ENCODE data around the gene SLAIN2.

The SLAIN2 gene

GRCh38 chr4:48341776-48342605 is 662 bp downstream of the SLAIN2 start:
- TF ChIP-seq, protein P1, sequence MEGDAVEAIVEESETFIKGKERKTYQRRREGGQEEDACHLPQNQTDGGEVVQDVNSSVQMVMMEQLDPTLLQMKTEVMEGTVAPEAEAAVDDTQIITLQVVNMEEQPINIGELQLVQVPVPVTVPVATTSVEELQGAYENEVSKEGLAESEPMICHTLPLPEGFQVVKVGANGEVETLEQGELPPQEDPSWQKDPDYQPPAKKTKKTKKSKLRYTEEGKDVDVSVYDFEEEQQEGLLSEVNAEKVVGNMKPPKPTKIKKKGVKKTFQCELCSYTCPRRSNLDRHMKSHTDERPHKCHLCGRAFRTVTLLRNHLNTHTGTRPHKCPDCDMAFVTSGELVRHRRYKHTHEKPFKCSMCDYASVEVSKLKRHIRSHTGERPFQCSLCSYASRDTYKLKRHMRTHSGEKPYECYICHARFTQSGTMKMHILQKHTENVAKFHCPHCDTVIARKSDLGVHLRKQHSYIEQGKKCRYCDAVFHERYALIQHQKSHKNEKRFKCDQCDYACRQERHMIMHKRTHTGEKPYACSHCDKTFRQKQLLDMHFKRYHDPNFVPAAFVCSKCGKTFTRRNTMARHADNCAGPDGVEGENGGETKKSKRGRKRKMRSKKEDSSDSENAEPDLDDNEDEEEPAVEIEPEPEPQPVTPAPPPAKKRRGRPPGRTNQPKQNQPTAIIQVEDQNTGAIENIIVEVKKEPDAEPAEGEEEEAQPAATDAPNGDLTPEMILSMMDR (IDR thresholded peaks at IDR 0.05; ENCODE audit: insufficient read depth, low read length, poor library complexity, severe bottlenecking): no peak
- DNase-seq (ENCODE audit: extremely low read depth, insufficient read length): peak; percentile 67

DNA sequence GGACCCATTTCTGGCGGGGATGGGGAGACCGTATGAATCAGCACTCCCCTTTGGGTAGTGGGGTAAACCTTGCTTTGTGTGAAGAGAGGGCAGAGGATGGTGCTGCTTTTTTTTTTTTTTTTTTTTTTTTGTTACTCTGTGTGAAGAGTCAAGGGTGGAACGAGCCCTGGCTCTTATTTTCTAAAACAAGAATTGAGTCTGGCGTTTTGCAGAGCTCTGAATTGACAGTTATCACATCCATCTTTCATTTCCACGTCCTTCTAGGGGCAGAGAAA is 1.2 kb downstream of the SLAIN2 start:
- no peaks in the 10 kb centered on the region for H3K27me3 ChIP-seq (replicated peaks; ENCODE audit: control insufficient read depth, insufficient read depth, low read length)
- H3K4me3 ChIP-seq (replicated peaks; ENCODE audit: low read depth, low read length): peak overlapping the region; percentile 93
- DNase-seq (ENCODE audit: extremely low read depth, insufficient read length): no peak
- H3K36me3 ChIP-seq (ENCODE audit: control insufficient read depth, insufficient read depth, low read length): no peaks in the 10 kb centered on the region
- TF ChIP-seq, protein P1 (IDR thresholded peaks at IDR 0.05; ENCODE audit: insufficient read depth, low read length, poor library complexity, severe bottlenecking): no peak

More at GRCh38 chr4:48341776-48342605, 662 bp downstream of the SLAIN2 start:
- Histone ChIP-seq H3K36me3 (ENCODE audit: control insufficient read depth, insufficient read depth, low read length) (no peaks in the 10 kb centered on the region), H3K4me3 (replicated peaks; ENCODE audit: low read depth, low read length) (peak overlapping the region; percentile 93), H3K27me3 (replicated peaks; ENCODE audit: control insufficient read depth, insufficient read depth, low read length) (no peaks in the 10 kb centered on the region)

DNA sequence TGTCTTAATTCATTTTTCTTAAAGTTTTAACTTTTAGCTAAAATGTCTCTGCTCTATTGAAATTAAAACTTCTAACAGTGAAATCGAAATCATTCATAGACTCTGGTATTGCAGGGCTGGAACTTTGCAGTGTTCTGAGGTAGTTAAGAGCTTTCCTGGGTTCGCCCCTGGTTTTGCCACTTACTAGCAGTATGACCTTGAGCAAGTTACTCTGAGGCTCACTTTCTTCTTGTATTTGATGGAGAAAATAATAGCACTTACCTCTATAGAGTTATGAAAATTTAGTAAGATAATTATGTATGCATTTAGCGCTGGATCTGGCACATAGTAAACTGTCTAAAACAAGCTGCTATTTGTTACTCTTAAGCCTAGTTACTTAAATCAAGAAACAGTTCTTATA is 1.7 kb downstream of the SLAIN2 start:
- Histone ChIP-seq H3K36me3 (ENCODE audit: control insufficient read depth, insufficient read depth, low read length) (no peaks in the 10 kb centered on the region), H3K4me3 (replicated peaks; ENCODE audit: low read depth, low read length) (peak overlapping the region; percentile 93), H3K27me3 (replicated peaks; ENCODE audit: control insufficient read depth, insufficient read depth, low read length) (no peaks in the 10 kb centered on the region)
- TF ChIP-seq, protein P1 (IDR thresholded peaks at IDR 0.05; ENCODE audit: insufficient read depth, low read length, poor library complexity, severe bottlenecking): no peak
- DNase-seq (ENCODE audit: extremely low read depth, insufficient read length): no peak

- TF ChIP-seq, protein P1 (IDR thresholded peaks at IDR 0.05; ENCODE audit: insufficient read depth, low read length, poor library complexity, severe bottlenecking): no peak
- Histone ChIP-seq H3K4me3 (replicated peaks; ENCODE audit: low read depth, low read length) (peak overlapping the region; percentile 23), H3K36me3 (ENCODE audit: control insufficient read depth, insufficient read depth, low read length) (no peaks in the 10 kb centered on the region), H3K27me3 (replicated peaks; ENCODE audit: control insufficient read depth, insufficient read depth, low read length) (no peaks in the 10 kb centered on the region)
- DNase-seq (ENCODE audit: extremely low read depth, insufficient read length): no peak
Observed at GRCh38 chr4:48343551-48343950, 2.2 kb downstream of the SLAIN2 start.

DNA sequence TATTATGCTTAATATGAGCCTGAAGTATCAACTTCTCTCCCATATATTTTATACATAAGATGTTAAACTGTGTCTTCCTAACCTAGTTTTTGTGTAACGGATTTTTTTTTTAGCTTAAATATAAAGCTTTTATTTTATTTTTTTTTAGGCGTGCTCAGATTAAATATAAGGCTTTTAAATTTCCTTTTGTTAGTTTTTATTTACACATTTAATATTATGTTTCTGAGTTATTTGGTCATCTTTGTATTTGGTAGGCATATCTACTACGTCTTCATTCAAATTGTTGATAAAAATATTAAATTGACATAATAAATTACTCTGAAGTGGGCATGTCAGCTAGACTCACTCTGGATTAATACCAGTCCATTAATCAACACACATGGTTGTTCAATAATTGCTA is 4.2 kb downstream of the SLAIN2 start:
- H3K4me3 ChIP-seq (replicated peaks; ENCODE audit: low read depth, low read length): no peak overlapping the region
- TF ChIP-seq, protein P1 (IDR thresholded peaks at IDR 0.05; ENCODE audit: insufficient read depth, low read length, poor library complexity, severe bottlenecking): no peak
- no peaks in the 10 kb centered on the region for H3K27me3 ChIP-seq (replicated peaks; ENCODE audit: control insufficient read depth, insufficient read depth, low read length)
- DNase-seq (ENCODE audit: extremely low read depth, insufficient read length): no peak
- no peaks in the 10 kb centered on the region for H3K36me3 ChIP-seq (ENCODE audit: control insufficient read depth, insufficient read depth, low read length)

Data from GM06990 (cell line).